CD4-positive, alpha-beta T cell treated with Interleukin-6 at 100 ng/mL for 8 hours (primary cell): ENCODE data around the gene MEGF11.
"Not testable (repeated sequence)": the region's sequence is repeated elsewhere in the genome, so short reads cannot be mapped to it uniquely, and the experiment has no call there.

Source experiments
- DNase-seq: peaks from one replicate; pipeline ENCODE4 v3.0.0-alpha.2; 2020; ENCODE audit warnings: mixed read lengths, low spot score

The MEGF11 gene

GRCh38 chr15:66003129-66003528 lies 250.4 kb downstream of the MEGF11 start:
- DNase-seq = not testable (repeated sequence)

- no peak for DNase-seq
These were observed 251.7 kb downstream of the MEGF11 start for GRCh38 chr15:66001717-66002426.

- DNase-seq = no peak
These were observed 252.5 kb downstream of the MEGF11 start for GRCh38 chr15:66001042-66001441.

GRCh38 chr15:65998486-65998885 lies 255.1 kb downstream of the MEGF11 start:
- no peak for DNase-seq

GRCh38 chr15:65996901-65997300 lies 256.6 kb downstream of the MEGF11 start:
- no peak for DNase-seq

- DNase-seq = no peak
These were observed 258.7 kb downstream of the MEGF11 start for GRCh38 chr15:65994832-65995231.

- DNase-seq = no peak
These were observed 259.8 kb downstream of the MEGF11 start for GRCh38 chr15:65993762-65994161.

GRCh38 chr15:65993236-65993635 lies 260.3 kb downstream of the MEGF11 start:
- DNase-seq = no peak

- DNase-seq = no peak
These were observed 261.6 kb downstream of the MEGF11 start for GRCh38 chr15:65991721-65992483.

- DNase-seq = no peak
These were observed 263.1 kb downstream of the MEGF11 start for GRCh38 chr15:65990298-65990981.

- DNase-seq = no peak
These were observed 266.4 kb downstream of the MEGF11 start for GRCh38 chr15:65987100-65987499.

GRCh38 chr15:65986416-65986815 lies 267.1 kb downstream of the MEGF11 start:
- no peak for DNase-seq

- no peak for DNase-seq
These were observed 268.2 kb downstream of the MEGF11 start for GRCh38 chr15:65985387-65985786.

- DNase-seq = no peak
These were observed 270.8 kb downstream of the MEGF11 start for GRCh38 chr15:65982627-65983322.

GRCh38 chr15:65981837-65982626 lies 271.5 kb downstream of the MEGF11 start:
- DNase-seq = peak; percentile 48

- DNase-seq = no peak
These were observed 272.6 kb downstream of the MEGF11 start for GRCh38 chr15:65980824-65981456.

- no peak for DNase-seq
These were observed 273.7 kb downstream of the MEGF11 start for GRCh38 chr15:65979837-65980236.

- DNase-seq = no peak
These were observed 274.2 kb downstream of the MEGF11 start for GRCh38 chr15:65979316-65979715.

- no peak for DNase-seq
These were observed 275.4 kb downstream of the MEGF11 start for GRCh38 chr15:65978110-65978509.

GRCh38 chr15:65976196-65976595 lies 277.4 kb downstream of the MEGF11 start:
- DNase-seq = not testable (repeated sequence)

- DNase-seq = no peak
These were observed 281.9 kb downstream of the MEGF11 start for GRCh38 chr15:65971741-65971995.
